Measurements from ENCODE around the gene CCR4.
"Not testable (repeated sequence)": the region's sequence is repeated elsewhere in the genome, so short reads cannot be mapped to it uniquely, and the experiment has no call there.

Gene CCR4

GRCh38 chr3:32965617-32966213 is 14.3 kb downstream of the CCR4 start:
- H3K4me1 Mint-ChIP-seq, result peaks cover 20% of the 10 kb centered on the region
- H3K27me3 Mint-ChIP-seq, H3K4me3 Mint-ChIP-seq, DNase-seq, ATAC-seq, H3K27ac Mint-ChIP-seq: not testable (repeated sequence)
- peaks cover 24 to 32% of the 10 kb centered on the region in 2 donors for H3K9me3 Mint-ChIP-seq

- H3K27me3 Mint-ChIP-seq, DNase-seq, H3K4me3 Mint-ChIP-seq, H3K27ac Mint-ChIP-seq, ATAC-seq: not testable (repeated sequence)
- H3K9me3 Mint-ChIP-seq, result peaks cover 24 to 32% of the 10 kb centered on the region in 2 donors
- peaks cover 11% of the 10 kb centered on the region for H3K4me1 Mint-ChIP-seq
These were observed 15.2 kb downstream of the CCR4 start for GRCh38 chr3:32966627-32967026.

GRCh38 chr3:32968166-32968919 is 16.9 kb downstream of the CCR4 start:
- Mint-ChIP-seq H3K4me3 (no peak overlapping the region), H3K4me1 (peaks cover 8% of the 10 kb centered on the region), H3K27me3 (peaks cover 7% of the 10 kb centered on the region), H3K27ac (no peak overlapping the region), H3K9me3 (peaks cover 24 to 32% of the 10 kb centered on the region in 2 donors)
- DNase-seq, result no peak
- no peak for ATAC-seq

GRCh38 chr3:32968920-32969389 is 17.5 kb downstream of the CCR4 start:
- ATAC-seq, result no peak
- peaks cover 21 to 32% of the 10 kb centered on the region in 2 donors for H3K9me3 Mint-ChIP-seq
- no peak for DNase-seq
- H3K27me3 Mint-ChIP-seq, result peaks cover 7% of the 10 kb centered on the region
- H3K27ac Mint-ChIP-seq, result no peak overlapping the region
- H3K4me1 Mint-ChIP-seq, result peaks cover 10% of the 10 kb centered on the region
- H3K4me3 Mint-ChIP-seq, result no peak overlapping the region

GRCh38 chr3:32969656-32970055 is 18.2 kb downstream of the CCR4 start:
- DNase-seq, result no peak
- Mint-ChIP-seq H3K27ac (no peak overlapping the region), H3K4me1 (peaks cover 11% of the 10 kb centered on the region)

GRCh38 chr3:32971291-32971690 is 19.8 kb downstream of the CCR4 start:
- not testable (repeated sequence) for DNase-seq, H3K27ac Mint-ChIP-seq, ATAC-seq, H3K4me3 Mint-ChIP-seq, H3K27me3 Mint-ChIP-seq
- H3K4me1 Mint-ChIP-seq, result peaks cover 15% of the 10 kb centered on the region
- H3K9me3 Mint-ChIP-seq, result peaks cover 8 to 15% of the 10 kb centered on the region in 2 donors

More at GRCh38 chr3:32969656-32970055, 18.2 kb downstream of the CCR4 start:
- Mint-ChIP-seq H3K9me3 (peaks cover 16 to 31% of the 10 kb centered on the region in 2 donors), H3K27me3 (peaks cover 7% of the 10 kb centered on the region), H3K4me3 (no peak overlapping the region)
- no peak for ATAC-seq

- H3K27ac Mint-ChIP-seq, result no peak overlapping the region
- DNase-seq (no peak), ATAC-seq (no peak)
- peaks cover 21% of the 10 kb centered on the region for H3K4me1 Mint-ChIP-seq
- peaks cover 0 to 1% of the 10 kb centered on the region in 2 donors for H3K9me3 Mint-ChIP-seq
- H3K27me3 Mint-ChIP-seq, result no peaks in the 10 kb centered on the region
- no peak overlapping the region for H3K4me3 Mint-ChIP-seq
These were observed 21.2 kb downstream of the CCR4 start for GRCh38 chr3:32972482-32973146.

- H3K4me1 Mint-ChIP-seq, result peaks cover 21% of the 10 kb centered on the region
- peak; percentile 100 for ATAC-seq
- no peak overlapping the region for H3K27ac Mint-ChIP-seq
- DNase-seq, result peak in 1 of 2 donors; percentile 40
- H3K9me3 Mint-ChIP-seq, result no peaks in the 10 kb centered on the region
- H3K4me3 Mint-ChIP-seq, result peak overlapping the region in 1 of 2 donors; percentile 24
- peaks cover 8% of the 10 kb centered on the region for H3K27me3 Mint-ChIP-seq
These were observed 22.5 kb downstream of the CCR4 start for GRCh38 chr3:32973982-32974381.

- H3K4me1 Mint-ChIP-seq, result peaks cover 21% of the 10 kb centered on the region
- no peaks in the 10 kb centered on the region for H3K9me3 Mint-ChIP-seq
- no peak overlapping the region for H3K4me3 Mint-ChIP-seq
- H3K27me3 Mint-ChIP-seq, result peaks cover 8% of the 10 kb centered on the region
- DNase-seq (no peak), ATAC-seq (no peak)
- no peak overlapping the region for H3K27ac Mint-ChIP-seq
These were observed 24.6 kb downstream of the CCR4 start for GRCh38 chr3:32975891-32976595.

GRCh38 chr3:32977861-32978260 is 26.4 kb downstream of the CCR4 start:
- H3K27ac Mint-ChIP-seq, result no peak overlapping the region

GRCh38 chr3:32978331-32978730 is 26.9 kb downstream of the CCR4 start:
- DNase-seq, result no peak
- peaks cover 21% of the 10 kb centered on the region for H3K4me1 Mint-ChIP-seq
- ATAC-seq, result no peak
- peaks cover 8% of the 10 kb centered on the region for H3K27me3 Mint-ChIP-seq
- no peaks in the 10 kb centered on the region for H3K9me3 Mint-ChIP-seq
- H3K27ac Mint-ChIP-seq, result no peak overlapping the region
- no peak overlapping the region for H3K4me3 Mint-ChIP-seq

More at GRCh38 chr3:32977861-32978260, 26.4 kb downstream of the CCR4 start:
- H3K27me3 Mint-ChIP-seq, result peaks cover 8% of the 10 kb centered on the region
- H3K4me3 Mint-ChIP-seq, result no peak overlapping the region
- H3K4me1 Mint-ChIP-seq, result peaks cover 21% of the 10 kb centered on the region
- DNase-seq, result no peak
- H3K9me3 Mint-ChIP-seq, result no peaks in the 10 kb centered on the region
- ATAC-seq, result no peak

GRCh38 chr3:32983124-32983523 is 31.7 kb downstream of the CCR4 start:
- Mint-ChIP-seq H3K27me3 (peaks cover 19% of the 10 kb centered on the region), H3K4me3 (no peak overlapping the region), H3K9me3 (peaks cover 9 to 11% of the 10 kb centered on the region in 2 donors), H3K4me1 (peaks cover 11% of the 10 kb centered on the region), H3K27ac (no peak overlapping the region)
- no peak for ATAC-seq
- DNase-seq, result no peak

GRCh38 chr3:32984918-32985317 is 33.5 kb downstream of the CCR4 start:
- not testable (repeated sequence) for DNase-seq, H3K4me3 Mint-ChIP-seq, ATAC-seq, H3K27ac Mint-ChIP-seq
- peaks cover 9 to 11% of the 10 kb centered on the region in 2 donors for H3K9me3 Mint-ChIP-seq
- peaks cover 16% of the 10 kb centered on the region for H3K4me1 Mint-ChIP-seq
- peaks cover 12% of the 10 kb centered on the region for H3K27me3 Mint-ChIP-seq

- Mint-ChIP-seq H3K9me3 (peaks cover 9 to 11% of the 10 kb centered on the region in 2 donors), H3K27me3 (peaks cover 12% of the 10 kb centered on the region), H3K4me3 (no peak overlapping the region), H3K4me1 (peaks cover 44% of the 10 kb centered on the region), H3K27ac (peak overlapping the region in 1 of 2 donors; percentile 61)
- no peak for ATAC-seq
- DNase-seq, result no peak
These were observed 37.7 kb downstream of the CCR4 start for GRCh38 chr3:32989171-32989570.

GRCh38 chr3:32990116-32990515 is 38.7 kb downstream of the CCR4 start:
- DNase-seq (no peak), ATAC-seq (no peak)
- Mint-ChIP-seq H3K4me1 (peaks cover 54% of the 10 kb centered on the region), H3K27ac (no peak overlapping the region), H3K9me3 (peaks cover 9 to 11% of the 10 kb centered on the region in 2 donors), H3K4me3 (peak overlapping the region; percentile 1 to 68), H3K27me3 (peaks cover 12% of the 10 kb centered on the region)

Measured in stimulated activated naive CD8-positive, alpha-beta T cell treated with anti-CD3 and anti-CD28 coated beads, Interleukin-15, amount 100 ng/mL, for 72 hours (primary cell).